Adrenal gland (tissue), 12 donors: Measurements from ENCODE around the gene ADRB1. TPM values are rescaled to one million over a fixed set of nuclear protein-coding genes. Genes with fewer than 3 reads are reported as not detected.

Source experiments
- DNase-seq, 7 donors: peaks; one replicate each; pipeline ENCODE4 v3.0.0-alpha.2; 2019 to 2020
- H3K27ac ChIP-seq, 5 donors: fragments of 200-600 bp; sonication (generic) in 4 of 5; 1 replicate in 3 of 5; 2 replicates in 2 of 5; pipeline versions ENCODE4 v1.5.1 to v1.8.0; 2016 to 2020; ENCODE audit warnings: mild to moderate bottlenecking in 1 of 5
- H3K27me3 ChIP-seq: fragments of 200-600 bp; 2 replicates; pipeline ENCODE4 v1.8.0; 2021
- H3K36me3 ChIP-seq, 2 donors: fragments of 200-600 bp; replicated peaks in 1 of 2; 1 replicate in 1 of 2; 2 replicates in 1 of 2; pipeline versions ENCODE4 v1.5.1 to v1.8.0; 2018 to 2022
- H3K4me1 ChIP-seq, 2 donors: fragments of 200-600 bp; replicated peaks in 1 of 2; 1 replicate in 1 of 2; 2 replicates in 1 of 2; pipeline versions ENCODE4 v1.5.1 to v1.8.0; 2018 to 2021
- H3K4me3 ChIP-seq, 4 donors: fragments of 200-600 bp; sonication (generic) in 3 of 4; one replicate each; pipeline ENCODE4 v1.5.1; 2016 to 2018
- H3K9me3 ChIP-seq, 3 donors: fragments of 200-600 bp; sonication (generic) in 1 of 3; replicated peaks in 1 of 3; 1 replicate in 2 of 3; 2 replicates in 1 of 3; pipeline versions ENCODE4 v1.5.1 to v1.8.0; 2016 to 2021
- CTCF ChIP-seq, 6 experiments: fragments of 450-650 bp in 4 of 6; fragments of 200-600 bp in 2 of 6; sonication (generic) in 1 of 6; IDR thresholded peaks; 1 replicate in 5 of 6; 2 replicates in 1 of 6; pipeline versions ENCODE4 v1.5.1 to v1.8.0; 2016 to 2021; ENCODE audit warnings: antibody characterized with exemption in 6 of 6, mild to moderate bottlenecking in 2 of 6, moderate library complexity in 1 of 6
- POLR2A ChIP-seq, 2 donors: fragments of 450-650 bp; IDR thresholded peaks; one replicate each; pipeline ENCODE4 v1.6.1; 2017; ENCODE audit warnings: antibody characterized with exemption in 2 of 2, mild to moderate bottlenecking in 2 of 2, moderate library complexity in 1 of 2
- WGBS, 4 donors: extraction: QIAGEN DNeasy Blood & Tissue Kit in 2 of 4; methylation state at CpG; one replicate each; pipeline versions ENCODE4 v1.1.5 to v1.1.7; 2013 to 2017; 5-methylcytosine and 5-hydroxymethylcytosine counted together
- intact Hi-C, 2 donors: fragments of 100-400 bp; cut with DNase I; formaldehyde crosslinking; loops; one replicate each; pipeline versions ENCODE4 v1.14.1 to v1.15.0; 2022 to 2023
- polyA plus RNA-seq, 3 donors: library from polyadenylated mRNA; stranded (reverse); fragments of 200-250 nt in 2 of 3; fragments of 350-450 nt in 1 of 3; fragmentation: Illumina TruSeq in 1 of 3; extraction: RNeasy Lipid Tissue Mini Kit (QIAGEN cat#74804) in 1 of 3; gene quantifications; one replicate each; pipeline ENCODE4 v1.2.3, GENCODE V29; 2013 to 2014
- total RNA-seq, 9 donors: library from RNA; depleted of rRNA in 4 of 9; stranded (reverse); fragments of >200 nt in 4 of 9; fragments of 120-200 nt in 1 of 9; fragmentation: NEBNext Ultra II Directional in 1 of 9; extraction: Animal tissue kit (Norgen Biotek cat#: 25700) in 1 of 9; gene quantifications; one replicate each; pipeline versions ENCODE4 v1.1.0 to v1.2.4, GENCODE V29; 2013 to 2023
- donor health status: healthy with polysubstance abuse.
- donor health status: Bipolar disorder and iron deficiency.
- donor health status: DM: yes; HTN: yes; CAD: no.
- donor health status: DM: no; HTN: no; CAD: no.
- donor health status: DM: no; HTN: no; CAD: no.
- donor health status: DM: yes; HTN: yes; CAD: no.

Gene ADRB1
- total and polyA plus RNA-seq, 12 donors = 0.13 to 0.78 (median 0.26) TPM; not detected in 3

GRCh38 chr10:114087255-114087654 is 43.6 kb downstream of the ADRB1 start:
- WGBS, 4 donors = 66 to 81% (median 71%) methylated on average over 5 of the region's 5 CpGs
- intact Hi-C loops = no loop called here
- no peak for TF ChIP-seq CTCF (IDR thresholded peaks at IDR 0.05)
- TF ChIP-seq POLR2A (IDR thresholded peaks at IDR 0.05) = no peak
- DNase-seq = no peak
- no peak overlapping the region for H3K4me3 ChIP-seq
- no peaks in the 10 kb centered on the region for H3K9me3 ChIP-seq
- H3K36me3 ChIP-seq = no peaks in the 10 kb centered on the region
- H3K27ac ChIP-seq = no peak overlapping the region
- H3K4me1 ChIP-seq = no peaks in the 10 kb centered on the region
- H3K27me3 ChIP-seq = no peaks in the 10 kb centered on the region

- TF ChIP-seq POLR2A (IDR thresholded peaks at IDR 0.05) = no peak
- DNase-seq = no peak
- H3K4me3 ChIP-seq = no peak overlapping the region
- no peaks in the 10 kb centered on the region for H3K9me3 ChIP-seq
- intact Hi-C loops = no loop called here
- H3K4me1 ChIP-seq = no peaks in the 10 kb centered on the region
- H3K36me3 ChIP-seq = no peaks in the 10 kb centered on the region
- no peaks in the 10 kb centered on the region for H3K27me3 ChIP-seq
- H3K27ac ChIP-seq = no peak overlapping the region
- WGBS, 4 donors = 71 to 77% (median 76%) methylated on average over 4 of the region's 4 CpGs
These were observed 44.0 kb downstream of the ADRB1 start for GRCh38 chr10:114087655-114088054.

GRCh38 chr10:114094795-114095194 is 51.1 kb downstream of the ADRB1 start:
- TF ChIP-seq POLR2A (IDR thresholded peaks at IDR 0.05) (no peak), CTCF (IDR thresholded peaks at IDR 0.05) (no peak)
- 85 to 91% (median 88%) methylated on average over 3 of the region's 3 CpGs for WGBS, 4 donors

GRCh38 chr10:114095559-114096337 is 52.1 kb downstream of the ADRB1 start:
- no peak for DNase-seq
- TF ChIP-seq POLR2A (IDR thresholded peaks at IDR 0.05) (no peak), CTCF (IDR thresholded peaks at IDR 0.05) (no peak)
- WGBS, 4 donors = 63 to 74% (median 69%) methylated on average over 13 of the region's 13 CpGs
- Histone ChIP-seq H3K4me1 (peaks cover under 1 to 3% of the 10 kb centered on the region in 2 donors), H3K36me3 (no peaks in the 10 kb centered on the region), H3K4me3 (no peak overlapping the region), H3K27ac (no peak overlapping the region), H3K27me3 (no peaks in the 10 kb centered on the region), H3K9me3 (no peaks in the 10 kb centered on the region)
- intact Hi-C loops = no loop called here

More at GRCh38 chr10:114094795-114095194, 51.1 kb downstream of the ADRB1 start:
- Histone ChIP-seq H3K36me3 (no peaks in the 10 kb centered on the region), H3K9me3 (no peaks in the 10 kb centered on the region), H3K4me1 (no peaks in the 10 kb centered on the region), H3K27ac (no peak overlapping the region), H3K4me3 (no peak overlapping the region), H3K27me3 (no peaks in the 10 kb centered on the region)
- no peak for DNase-seq
- intact Hi-C loops = no loop called here

Other genes starting within 250 kb of the ADRB1 start
- gene DCLRE1A, start 189.8 kb upstream of the ADRB1 start, total RNA-seq = 10 to 100 TPM in 1 of 9 donors, 1 to 10 TPM in 8; 4.2 to 10.3 (median 6.1) TPM
- gene DCLRE1A, start 189.8 kb upstream of the ADRB1 start, polyA plus RNA-seq = 10 to 100 TPM in 1 of 3 donors, 1 to 10 TPM in 2; 3.5 to 13.2 (median 4.4) TPM
- gene NHLRC2, start 189.2 kb upstream of the ADRB1 start, total RNA-seq = 10 to 100 TPM; 16.7 to 45.2 (median 39.3) TPM
- 10 to 100 TPM in 1 of 3 donors, 1 to 10 TPM in 2; 5.8 to 12.7 (median 7.9) TPM for gene NHLRC2, start 189.2 kb upstream of the ADRB1 start, polyA plus RNA-seq
- 10 to 100 TPM in 7 of 9 donors, 1 to 10 TPM in 2; 6.4 to 20.1 (median 17.5) TPM for gene CCDC186, start 130.3 kb downstream of the ADRB1 start, total RNA-seq
- gene CCDC186, start 130.3 kb downstream of the ADRB1 start, polyA plus RNA-seq = 10 to 100 TPM in 1 of 3 donors, 1 to 10 TPM in 2; 1.9 to 16.4 (median 4.5) TPM
- under 1 TPM in 6 of 9 donors, not detected in 3; 0.11 to 0.72 (median 0.31) TPM for gene TDRD1, start 135.5 kb downstream of the ADRB1 start, total RNA-seq
- under 1 TPM; 0.03 to 0.08 (median 0.04) TPM for gene TDRD1, start 135.5 kb downstream of the ADRB1 start, polyA plus RNA-seq
- gene VWA2, start 195.4 kb downstream of the ADRB1 start, total RNA-seq = under 1 TPM in 1 of 9 donors, not detected in 8; 0.15 TPM
- gene VWA2, start 195.4 kb downstream of the ADRB1 start, polyA plus RNA-seq = not detected